Measurements from ENCODE around the gene SLC25A29.

The SLC25A29 gene

GRCh38 chr14:100339766-100340422 is 33.6 kb upstream of the SLC25A29 start:
- ChIA-PET CTCF (interaction anchor here (1.0 to 2.6 kb wide), 4 partner anchors 13 to 38 kb away, joined by 3 to 6 read pairs (median 4); no protein-coding TSS in a partner anchor), POLR2A (no interaction called here)
- TF ChIP-seq CTCF (IDR thresholded peaks at IDR 0.05; ENCODE audit: insufficient read depth, low read length, missing control alignments), result no peak
- H3K4me3 ChIP-seq (ENCODE audit: low read depth, low read length), result no peak overlapping the region
- no peak for DNase-seq (ENCODE audit: low read depth, low spot score)

GRCh38 chr14:100336618-100337530 is 30.6 kb upstream of the SLC25A29 start:
- ChIA-PET POLR2A (no interaction called here), CTCF (interaction anchor here (1.4 kb wide), 1 partner anchor 14 kb away, joined by 3 read pairs; the partner anchor contains the start of gene SLC25A47)
- H3K4me3 ChIP-seq (ENCODE audit: low read depth, low read length), result no peak overlapping the region
- DNase-seq (ENCODE audit: low read depth, low spot score), result no peak
- TF ChIP-seq CTCF (IDR thresholded peaks at IDR 0.05; ENCODE audit: insufficient read depth, low read length, missing control alignments), result no peak

GRCh38 chr14:100334904-100335303 is 28.7 kb upstream of the SLC25A29 start:
- DNase-seq (ENCODE audit: low read depth, low spot score), result no peak
- POLR2A ChIA-PET, result no interaction called here
- no peak for TF ChIP-seq CTCF (IDR thresholded peaks at IDR 0.05; ENCODE audit: insufficient read depth, low read length, missing control alignments)
- CTCF ChIA-PET, result no interaction called here
- no peak overlapping the region for H3K4me3 ChIP-seq (ENCODE audit: low read depth, low read length)

GRCh38 chr14:100333827-100334226 is 27.6 kb upstream of the SLC25A29 start:
- H3K4me3 ChIP-seq (ENCODE audit: low read depth, low read length), result no peak overlapping the region
- no peak for DNase-seq (ENCODE audit: low read depth, low spot score)
- POLR2A ChIA-PET, result no interaction called here
- CTCF ChIA-PET, result no interaction called here
- TF ChIP-seq CTCF (IDR thresholded peaks at IDR 0.05; ENCODE audit: insufficient read depth, low read length, missing control alignments), result no peak

- H3K4me3 ChIP-seq (ENCODE audit: low read depth, low read length), result no peak overlapping the region
- TF ChIP-seq CTCF (IDR thresholded peaks at IDR 0.05; ENCODE audit: insufficient read depth, low read length, missing control alignments), result no peak
- ChIA-PET CTCF (no interaction called here), POLR2A (no interaction called here)
- DNase-seq (ENCODE audit: low read depth, low spot score), result no peak
Observed at GRCh38 chr14:100333311-100333710, 27.1 kb upstream of the SLC25A29 start.

- no peak for DNase-seq (ENCODE audit: low read depth, low spot score)
- ChIA-PET CTCF (no interaction called here), POLR2A (no interaction called here)
- H3K4me3 ChIP-seq (ENCODE audit: low read depth, low read length), result no peak overlapping the region
- TF ChIP-seq CTCF (IDR thresholded peaks at IDR 0.05; ENCODE audit: insufficient read depth, low read length, missing control alignments), result no peak
Observed at GRCh38 chr14:100332797-100333196, 26.6 kb upstream of the SLC25A29 start.

Measured in AG04449 (cell line).